ENCODE data around the gene TIAM2.

TIAM2 gene

GRCh38 chr6:155244434-155244833 is 249.3 kb downstream of the TIAM2 start:
- Histone ChIP-seq H3K36me3 (no peaks in the 10 kb centered on the region), H3K9me3 (no peaks in the 10 kb centered on the region), H3K27me3 (no peaks in the 10 kb centered on the region), H3K4me1 (ENCODE audit: control insufficient read depth in 1 of 2, insufficient read depth in 1 of 2, low read depth in 1 of 2, low read length in 1 of 2) (no peaks in the 10 kb centered on the region), H3K27ac (no peak overlapping the region), H3K4me3 (ENCODE audit: low read depth in 1 of 2, low read length in 1 of 2) (no peak overlapping the region)
- TF ChIP-seq CTCF (IDR thresholded peaks at IDR 0.05): no peak

- H3K4me1 ChIP-seq (ENCODE audit: control insufficient read depth in 1 of 2, insufficient read depth in 1 of 2, low read depth in 1 of 2, low read length in 1 of 2): no peaks in the 10 kb centered on the region
- H3K36me3 ChIP-seq: no peaks in the 10 kb centered on the region
- H3K9me3 ChIP-seq: no peaks in the 10 kb centered on the region
- no peak for TF ChIP-seq CTCF (IDR thresholded peaks at IDR 0.05)
- H3K27ac ChIP-seq: no peak overlapping the region
- H3K27me3 ChIP-seq: no peaks in the 10 kb centered on the region
- H3K4me3 ChIP-seq (ENCODE audit: low read depth in 1 of 2, low read length in 1 of 2): no peak overlapping the region
Measured at GRCh38 chr6:155245193-155245592, 250.1 kb downstream of the TIAM2 start.

GRCh38 chr6:155245831-155246230 is 250.7 kb downstream of the TIAM2 start:
- no peaks in the 10 kb centered on the region for H3K36me3 ChIP-seq
- H3K4me1 ChIP-seq (ENCODE audit: control insufficient read depth in 1 of 2, insufficient read depth in 1 of 2, low read depth in 1 of 2, low read length in 1 of 2): no peaks in the 10 kb centered on the region
- H3K4me3 ChIP-seq (ENCODE audit: low read depth in 1 of 2, low read length in 1 of 2): no peak overlapping the region
- H3K27ac ChIP-seq: no peak overlapping the region
- no peaks in the 10 kb centered on the region for H3K27me3 ChIP-seq
- no peaks in the 10 kb centered on the region for H3K9me3 ChIP-seq
- no peak for TF ChIP-seq CTCF (IDR thresholded peaks at IDR 0.05)

- Histone ChIP-seq H3K9me3 (no peaks in the 10 kb centered on the region), H3K4me3 (ENCODE audit: low read depth in 1 of 2, low read length in 1 of 2) (no peak overlapping the region), H3K27ac (no peak overlapping the region), H3K4me1 (ENCODE audit: control insufficient read depth in 1 of 2, insufficient read depth in 1 of 2, low read depth in 1 of 2, low read length in 1 of 2) (no peaks in the 10 kb centered on the region), H3K27me3 (no peaks in the 10 kb centered on the region), H3K36me3 (no peaks in the 10 kb centered on the region)
- no peak for TF ChIP-seq CTCF (IDR thresholded peaks at IDR 0.05)
Measured at GRCh38 chr6:155246825-155247224, 251.7 kb downstream of the TIAM2 start.

- no peaks in the 10 kb centered on the region for H3K27me3 ChIP-seq
- no peak for TF ChIP-seq CTCF (IDR thresholded peaks at IDR 0.05)
- H3K4me3 ChIP-seq (ENCODE audit: low read depth in 1 of 2, low read length in 1 of 2): no peak overlapping the region
- no peaks in the 10 kb centered on the region for H3K9me3 ChIP-seq
- H3K4me1 ChIP-seq (ENCODE audit: control insufficient read depth in 1 of 2, insufficient read depth in 1 of 2, low read depth in 1 of 2, low read length in 1 of 2): no peaks in the 10 kb centered on the region
- no peaks in the 10 kb centered on the region for H3K36me3 ChIP-seq
- no peak overlapping the region for H3K27ac ChIP-seq
Measured at GRCh38 chr6:155247618-155248007, 252.5 kb downstream of the TIAM2 start.

All from neutrophil (primary cell).